Left renal cortex interstitium (tissue), 4 donors: Measurements from ENCODE around the gene MAP7. TPM values are rescaled to one million over a fixed set of nuclear protein-coding genes. Genes with fewer than 3 reads are reported as not detected.

ENCODE experiments used
- DNase-seq, 4 donors: peaks; one replicate each; pipeline ENCODE4 v3.0.0-alpha.2; 2013; ENCODE audit warnings: low read depth in 4 of 4, low spot score in 2 of 4, missing footprints in 1 of 4
- polyA plus RNA-seq, 4 donors: library from polyadenylated mRNA; unstranded; fragments of 120-200 nt; gene quantifications; one replicate each; pipeline ENCODE4 v1.2.1, GENCODE V29; 2013; ENCODE audit not compliant: insufficient read length in 4 of 4

MAP7 gene
- polyA plus RNA-seq, 4 donors, result 28.2 to 39.2 (median 34.9) TPM

- DNase-seq, result no peak
Measured at GRCh38 chr6:136350914-136351313, 199.3 kb downstream of the MAP7 start.

DNA sequence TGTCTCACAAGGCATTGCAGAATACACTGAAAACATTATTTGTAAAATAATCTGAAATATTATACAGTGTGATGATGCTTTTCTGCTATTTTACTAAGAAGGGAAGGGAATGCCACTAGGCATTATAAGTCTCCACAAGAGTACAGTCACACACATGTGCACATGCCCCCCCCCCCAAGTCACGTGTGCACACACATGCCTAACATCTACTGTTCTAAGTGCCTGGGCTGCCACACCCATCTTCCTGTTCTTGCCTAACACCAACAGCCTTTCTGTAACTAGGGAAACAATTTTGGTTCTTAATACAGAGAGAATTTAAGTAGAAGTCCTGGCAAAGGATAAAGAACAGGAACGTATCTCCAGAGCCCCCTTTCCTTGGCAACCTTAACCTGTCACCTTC, 202.4 kb downstream of the MAP7 start:
- no peak for DNase-seq

DNA sequence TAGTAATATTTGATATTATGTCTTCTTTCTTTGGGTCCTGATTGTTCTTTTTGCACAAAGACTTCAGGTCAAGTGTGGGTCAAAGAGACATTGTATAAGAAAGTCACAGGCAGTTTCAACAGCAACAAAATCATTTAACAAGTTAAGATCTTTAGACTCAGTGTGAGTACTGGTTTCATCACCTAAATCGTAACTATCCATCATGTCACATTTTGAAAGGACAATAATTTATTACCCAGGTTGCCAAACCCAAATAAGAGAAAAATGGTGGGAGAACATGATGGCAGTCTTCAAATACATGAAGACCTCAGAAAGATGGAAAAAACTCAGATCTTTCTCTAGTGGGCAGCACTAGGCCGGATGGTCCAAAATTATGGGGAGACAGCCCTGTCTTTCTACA, 205.1 kb downstream of the MAP7 start:
- DNase-seq, result no peak

GRCh38 chr6:136344420-136344819, 205.8 kb downstream of the MAP7 start:
- peak in 1 of 4 donors; percentile 34 for DNase-seq

GRCh38 chr6:136343700-136344099, 206.5 kb downstream of the MAP7 start:
- DNase-seq, result no peak

GRCh38 chr6:136343275-136343674, 206.9 kb downstream of the MAP7 start:
- no peak for DNase-seq

- no peak for DNase-seq
Measured at GRCh38 chr6:136341967-136342366, 208.3 kb downstream of the MAP7 start.

DNA sequence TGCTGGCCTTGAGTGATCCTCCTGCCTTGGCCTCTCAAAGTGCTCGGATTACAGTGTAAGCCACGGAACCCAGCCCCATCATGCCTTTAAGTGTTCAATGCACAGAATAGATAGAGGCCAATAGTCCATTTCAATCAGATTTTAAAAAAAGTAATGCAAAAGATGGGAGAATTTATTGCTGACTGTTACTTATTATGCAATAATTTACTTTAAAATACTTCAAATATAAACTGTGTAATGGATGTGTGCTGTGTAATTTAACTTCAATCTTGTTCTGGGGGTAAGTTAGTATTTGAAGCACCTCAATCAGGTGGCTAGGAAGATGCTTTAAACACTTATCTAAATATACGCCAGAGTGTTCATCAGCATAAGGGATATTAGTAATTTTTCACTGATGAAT, 208.9 kb downstream of the MAP7 start:
- DNase-seq, result no peak

DNA sequence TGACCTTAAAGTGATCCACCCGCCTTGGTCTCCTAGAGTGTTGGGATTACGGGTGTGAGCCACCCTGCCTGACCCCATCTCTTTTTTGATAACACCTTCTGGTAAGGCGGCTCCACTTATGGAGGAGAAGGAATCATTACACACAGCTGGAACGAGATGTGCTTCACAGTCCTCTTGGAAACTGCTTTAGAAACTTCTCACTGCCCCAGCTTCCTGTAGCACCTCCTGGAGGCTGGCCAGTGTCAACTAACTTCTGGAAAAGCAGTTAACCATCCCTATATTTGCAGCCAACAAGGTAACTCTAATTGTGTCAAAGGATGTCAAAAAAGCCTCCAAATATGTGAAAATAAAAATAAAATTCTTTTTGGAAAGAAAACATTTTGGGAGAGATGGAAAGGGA, 211.7 kb downstream of the MAP7 start:
- DNase-seq, result no peak

- DNase-seq, result no peak
Measured at GRCh38 chr6:136337606-136338005, 212.6 kb downstream of the MAP7 start.

GRCh38 chr6:136337121-136337520, 213.1 kb downstream of the MAP7 start:
- DNase-seq, result no peak

GRCh38 chr6:136335736-136336363, 214.4 kb downstream of the MAP7 start:
- peak in 1 of 4 donors; percentile 25 for DNase-seq

DNA sequence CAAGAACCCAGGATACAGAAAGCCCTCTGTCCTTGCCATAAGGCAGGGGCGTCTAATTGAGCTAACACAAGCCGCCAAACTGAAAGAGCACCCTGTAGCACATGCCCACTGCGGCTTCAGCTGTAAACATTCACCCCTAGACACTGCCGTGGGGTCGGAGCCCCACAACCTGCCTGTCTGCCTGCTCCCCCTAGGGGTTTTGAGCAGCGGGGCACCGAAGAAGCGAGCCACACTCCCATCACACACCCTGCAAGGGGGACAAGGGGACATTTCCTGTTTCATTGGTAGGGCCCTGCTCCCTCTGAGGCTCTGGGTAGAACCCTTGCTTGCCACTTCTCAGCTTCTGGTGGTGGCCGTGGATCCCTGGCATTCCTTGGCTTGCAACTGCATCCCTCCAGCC, 215.4 kb downstream of the MAP7 start:
- DNase-seq, result no peak

DNA sequence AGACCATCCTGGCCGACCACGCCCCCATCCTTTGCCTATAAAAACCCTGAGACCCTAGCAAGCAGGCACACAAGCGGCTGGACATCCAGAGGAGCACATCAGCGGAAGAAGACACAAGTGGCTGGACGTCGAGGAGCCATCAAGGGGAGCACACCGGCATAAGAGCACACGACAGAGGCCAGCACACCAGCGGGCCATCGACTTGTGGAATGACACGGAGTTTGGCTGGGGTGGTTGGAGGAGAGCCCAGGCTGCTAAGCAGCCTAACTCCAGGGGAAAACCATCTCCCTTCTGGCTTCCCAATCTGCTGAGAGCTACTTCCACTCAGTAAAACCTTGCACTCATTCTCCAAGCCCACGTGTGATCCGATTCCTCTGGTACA, 215.8 kb downstream of the MAP7 start:
- DNase-seq, result no peak

DNA sequence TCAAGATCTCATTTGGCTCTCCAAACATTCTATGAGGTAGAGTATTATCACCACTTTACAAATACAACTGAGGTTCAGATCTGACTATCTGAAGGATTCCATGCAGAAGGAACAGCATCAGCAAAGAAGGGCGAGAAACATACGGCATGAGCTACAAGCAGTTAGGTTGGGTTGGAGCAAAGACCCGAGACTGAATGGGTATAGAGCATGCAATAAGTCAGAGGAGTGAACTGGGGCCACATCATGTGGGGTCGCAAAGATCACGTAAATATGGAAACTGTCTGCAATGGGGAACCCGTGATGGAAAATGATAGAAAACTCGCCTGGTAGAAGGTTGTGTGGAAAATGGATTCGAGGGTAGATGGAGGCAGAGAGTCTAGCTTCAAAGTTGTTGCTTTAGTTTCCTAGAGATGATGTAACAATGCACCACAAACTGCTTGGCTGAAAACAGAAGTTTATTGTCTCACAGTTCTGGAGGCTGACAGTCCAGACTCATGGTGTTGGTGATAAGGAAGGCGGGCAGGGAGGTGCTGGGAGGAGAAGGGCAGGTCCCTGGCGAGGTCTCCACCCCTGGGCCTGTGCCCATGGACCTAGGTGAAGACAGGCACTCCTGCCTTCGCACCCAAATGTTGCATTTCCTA, 216.3 kb downstream of the MAP7 start:
- DNase-seq, result no peak

DNA sequence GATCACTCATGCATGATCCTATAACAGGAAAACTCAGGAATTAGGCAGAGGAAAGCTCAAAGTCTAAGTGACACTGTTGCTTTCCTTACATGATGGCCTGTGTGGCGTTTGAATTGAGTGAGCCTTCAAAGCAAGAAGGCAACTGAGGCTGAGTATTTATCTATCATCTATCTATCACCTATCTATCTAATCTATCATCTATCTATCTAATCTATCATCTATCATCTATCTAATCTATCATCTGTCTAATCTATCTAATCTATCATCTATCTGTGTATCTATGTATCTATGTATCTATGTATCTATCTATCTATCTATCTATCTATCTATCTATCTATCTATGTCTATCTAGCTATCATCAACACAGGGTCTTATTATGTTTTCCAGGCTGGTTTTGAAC, 218.8 kb downstream of the MAP7 start:
- DNase-seq, result no peak

DNA sequence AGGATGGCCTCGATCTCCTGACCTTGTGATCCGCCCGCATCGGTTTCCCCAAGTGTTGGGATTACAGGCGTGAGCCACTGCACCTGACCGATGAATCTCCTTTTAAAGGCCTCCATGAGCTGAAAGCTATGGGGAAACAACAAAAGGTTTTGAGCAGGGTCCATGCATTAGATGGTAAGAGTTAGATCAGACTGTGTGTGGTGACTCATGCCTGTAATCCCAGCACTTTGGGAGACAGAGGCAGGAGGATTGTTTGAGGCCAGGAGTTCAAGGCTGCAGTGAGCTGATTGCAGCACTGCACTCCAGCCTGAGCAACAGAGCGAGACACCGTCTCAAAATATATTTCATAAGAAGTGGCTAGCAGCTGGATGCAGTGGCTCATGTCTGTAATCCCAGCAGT, 219.6 kb downstream of the MAP7 start:
- DNase-seq, result no peak

- DNase-seq, result peak in 1 of 4 donors; percentile 25
Measured at GRCh38 chr6:136326038-136326553, 224.1 kb downstream of the MAP7 start.

GRCh38 chr6:136324686-136325380, 225.4 kb downstream of the MAP7 start:
- DNase-seq, result no peak

- DNase-seq, result no peak
Measured at GRCh38 chr6:136323431-136324112, 226.7 kb downstream of the MAP7 start.

DNA sequence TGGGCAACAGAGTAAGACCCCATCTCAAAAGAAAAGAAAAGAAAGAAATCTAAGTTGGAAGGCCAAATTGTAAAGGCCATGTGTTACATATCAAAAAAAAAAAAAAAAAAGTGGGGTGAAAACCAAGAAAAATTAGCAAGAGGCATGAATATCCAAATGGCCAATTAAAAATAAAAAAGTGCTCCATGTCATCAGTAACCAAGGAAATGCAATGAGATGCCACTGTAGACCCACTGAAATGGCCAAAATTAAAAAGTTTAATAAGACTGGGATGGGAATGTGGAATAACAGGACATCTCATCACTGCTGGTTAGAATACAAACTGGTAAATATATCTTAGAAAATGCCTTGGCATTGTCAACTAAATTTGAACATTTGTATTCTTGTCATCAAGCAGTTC, 230.5 kb downstream of the MAP7 start:
- no peak for DNase-seq
